Hindlimb muscle (tissue), 1 donor: Measurements from ENCODE around the gene CCR7. TPM values are rescaled to one million over a fixed set of nuclear protein-coding genes. Genes with fewer than 3 reads are reported as not detected.
"Not testable (repeated sequence)": the region's sequence is repeated elsewhere in the genome, so short reads cannot be mapped to it uniquely, and the experiment has no call there.

ENCODE experiments used
- DNase-seq: peaks from one replicate; pipeline ENCODE4 v3.0.0-alpha.2; 2013
- polyA plus RNA-seq: library from polyadenylated mRNA; unstranded; fragments of 120-200 nt; gene quantifications from one replicate; pipeline ENCODE4 v1.2.1, GENCODE V29; 2013; ENCODE audit not compliant: insufficient read length

Gene CCR7
- polyA plus RNA-seq, 1 donor, result 0.49 TPM

GRCh38 chr17:40548982-40549685 is 16.1 kb downstream of the CCR7 start:
- DNase-seq, result no peak

- no peak for DNase-seq
These were observed 16.7 kb downstream of the CCR7 start for GRCh38 chr17:40548491-40548981.

- no peak for DNase-seq
These were observed 17.3 kb downstream of the CCR7 start for GRCh38 chr17:40547785-40548478.

GRCh38 chr17:40547079-40547784 is 18.0 kb downstream of the CCR7 start:
- no peak for DNase-seq

GRCh38 chr17:40546497-40546896 is 18.8 kb downstream of the CCR7 start:
- not testable (repeated sequence) for DNase-seq

- no peak for DNase-seq
These were observed 19.6 kb downstream of the CCR7 start for GRCh38 chr17:40545660-40546059.

- peak; percentile 89 for DNase-seq
These were observed 22.5 kb downstream of the CCR7 start for GRCh38 chr17:40542558-40543411.

- DNase-seq, result peak; percentile 74
These were observed 23.3 kb downstream of the CCR7 start for GRCh38 chr17:40541873-40542557.

GRCh38 chr17:40541060-40541872 is 24.0 kb downstream of the CCR7 start:
- DNase-seq, result no peak

GRCh38 chr17:40540448-40540847 is 24.8 kb downstream of the CCR7 start:
- no peak for DNase-seq

GRCh38 chr17:40539711-40540411 is 25.4 kb downstream of the CCR7 start:
- no peak for DNase-seq

GRCh38 chr17:40538936-40539705 is 26.2 kb downstream of the CCR7 start:
- no peak for DNase-seq

GRCh38 chr17:40538019-40538935 is 27.0 kb downstream of the CCR7 start:
- no peak for DNase-seq

GRCh38 chr17:40536295-40537171 is 28.7 kb downstream of the CCR7 start:
- no peak for DNase-seq

GRCh38 chr17:40535924-40536294 is 29.4 kb downstream of the CCR7 start:
- DNase-seq, result no peak

GRCh38 chr17:40535438-40535837 is 29.8 kb downstream of the CCR7 start:
- DNase-seq, result no peak
